DMS53 treated with DMSO at 0.1 percent for 48 hours (cell line): ENCODE data around the gene NARS2.
A peak's percentile ranks its signal among the peaks of the same experiment; 100 is the strongest.
"Not testable (repeated sequence)": the region's sequence is repeated elsewhere in the genome, so short reads cannot be mapped to it uniquely, and the experiment has no call there.

ENCODE experiments used
- DNase-seq: peaks from one replicate; lab custom pipeline; 2025; ENCODE audit not compliant: unreplicated experiment; lab: John Stamatoyannopoulos, UW

Gene NARS2

GRCh38 chr11:78577495-78577894, 2.8 kb upstream of the NARS2 start:
- no peak for DNase-seq

GRCh38 chr11:78576549-78577097, 2.0 kb upstream of the NARS2 start:
- peak; percentile 98 for DNase-seq

- no peak for DNase-seq
These were observed 814 bp upstream of the NARS2 start for GRCh38 chr11:78575478-78575877.

DNA sequence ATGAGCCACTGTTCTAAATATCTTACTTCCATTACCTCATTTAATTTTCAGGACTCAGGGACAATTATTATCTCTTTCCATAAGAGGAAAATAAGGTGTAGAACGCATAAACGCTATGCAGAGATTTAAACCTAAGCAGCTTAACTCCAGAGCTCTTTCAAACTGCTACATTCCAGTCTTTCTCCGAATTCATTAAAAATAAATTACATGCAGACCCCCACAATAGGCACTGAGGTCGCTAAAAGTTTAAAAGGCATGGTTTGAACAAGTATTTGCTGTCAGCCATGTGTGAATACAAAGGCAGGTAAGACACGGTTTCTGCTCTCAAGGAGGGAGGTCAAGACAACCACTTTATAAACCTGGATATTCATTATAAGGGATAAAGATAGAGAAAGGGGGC, 983 bp downstream of the NARS2 start:
- no peak for DNase-seq

GRCh38 chr11:78573271-78573670, 1.4 kb downstream of the NARS2 start:
- no peak for DNase-seq

GRCh38 chr11:78572394-78572793, 2.3 kb downstream of the NARS2 start:
- DNase-seq = no peak

GRCh38 chr11:78570031-78570430, 4.6 kb downstream of the NARS2 start:
- DNase-seq = no peak

DNA sequence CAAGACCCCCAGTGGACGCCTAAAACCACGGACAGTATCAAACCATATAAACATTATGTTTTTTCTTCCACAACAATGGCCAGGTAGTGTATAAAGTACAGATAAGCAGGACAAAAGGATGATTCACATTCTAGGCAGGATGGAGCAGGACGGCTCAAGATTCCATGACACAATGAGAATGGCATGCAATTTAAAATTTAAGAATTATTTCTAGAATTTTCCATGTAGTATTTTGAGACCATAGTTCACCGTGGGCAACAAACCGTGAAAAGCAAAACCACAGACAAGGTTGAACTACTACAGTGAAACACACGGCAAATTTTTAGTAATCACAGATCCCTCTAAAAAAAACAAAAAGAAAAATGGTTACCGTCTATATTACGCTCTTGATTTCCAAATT, 7.5 kb downstream of the NARS2 start:
- no peak for DNase-seq

DNA sequence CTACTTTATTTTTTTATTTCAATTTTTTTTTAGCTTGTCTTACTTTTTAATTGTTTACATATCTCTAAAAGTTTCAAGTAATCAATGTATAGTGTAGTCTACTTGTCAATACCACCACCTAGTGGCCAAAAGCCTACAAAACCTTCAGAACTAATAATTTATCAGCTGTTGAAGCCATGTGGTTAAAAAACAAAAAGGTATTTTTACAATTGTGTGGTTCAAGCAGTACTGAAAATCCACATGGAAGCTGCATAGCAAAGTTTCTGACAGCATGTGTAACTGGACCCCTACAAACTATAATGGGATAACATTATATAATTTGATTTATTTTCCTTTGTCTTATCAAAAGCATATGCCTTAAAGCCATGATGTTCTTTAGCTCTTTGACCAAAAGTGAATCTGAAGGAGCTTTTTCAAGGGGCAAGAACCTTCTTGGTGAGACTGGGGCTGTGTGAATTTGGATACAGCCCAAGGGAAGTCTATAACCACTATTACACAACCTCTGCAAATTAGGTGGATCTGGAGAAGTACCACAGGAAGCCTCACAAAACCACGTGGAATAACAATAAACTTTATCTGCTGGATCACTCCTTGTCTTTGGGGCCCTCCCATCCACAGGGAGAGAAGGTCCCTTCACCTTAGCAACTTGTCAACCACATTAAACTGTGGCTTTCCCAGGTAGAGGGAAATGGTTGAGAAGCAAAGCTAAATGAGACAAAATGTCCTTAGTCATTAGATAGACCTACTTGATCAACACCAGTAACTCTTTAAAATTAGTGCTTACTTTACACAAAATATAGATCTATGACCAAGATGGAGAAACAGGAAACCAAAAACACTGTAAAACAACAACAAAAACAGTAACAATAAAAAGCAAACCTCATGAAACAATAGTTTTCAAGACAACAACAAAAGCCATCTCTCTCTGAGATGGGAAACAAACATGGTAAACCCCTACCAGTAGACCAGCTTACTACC, 9.9 kb downstream of the NARS2 start:
- peak; percentile 77 for DNase-seq

GRCh38 chr11:78564037-78564436, 10.6 kb downstream of the NARS2 start:
- not testable (repeated sequence) for DNase-seq

DNA sequence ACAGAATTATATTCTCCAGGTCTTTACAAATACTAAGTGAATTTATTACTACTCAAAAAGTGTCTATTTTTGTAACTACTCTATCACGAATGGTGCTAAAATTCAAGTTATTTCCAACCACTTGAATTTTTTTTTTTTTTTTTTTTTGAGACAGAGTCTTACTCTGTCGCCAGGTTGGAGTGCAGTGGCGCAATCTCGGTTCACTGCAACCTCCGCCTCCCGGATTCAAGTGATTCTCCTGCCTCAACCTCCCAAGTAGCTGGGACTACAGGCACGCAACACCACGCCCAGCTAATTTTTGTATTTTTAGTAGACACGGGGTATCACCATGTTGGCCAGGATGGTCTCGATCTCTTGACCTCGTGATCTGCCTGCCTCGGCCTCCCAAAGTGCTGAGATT, 11.6 kb downstream of the NARS2 start:
- not testable (repeated sequence) for DNase-seq

DNA sequence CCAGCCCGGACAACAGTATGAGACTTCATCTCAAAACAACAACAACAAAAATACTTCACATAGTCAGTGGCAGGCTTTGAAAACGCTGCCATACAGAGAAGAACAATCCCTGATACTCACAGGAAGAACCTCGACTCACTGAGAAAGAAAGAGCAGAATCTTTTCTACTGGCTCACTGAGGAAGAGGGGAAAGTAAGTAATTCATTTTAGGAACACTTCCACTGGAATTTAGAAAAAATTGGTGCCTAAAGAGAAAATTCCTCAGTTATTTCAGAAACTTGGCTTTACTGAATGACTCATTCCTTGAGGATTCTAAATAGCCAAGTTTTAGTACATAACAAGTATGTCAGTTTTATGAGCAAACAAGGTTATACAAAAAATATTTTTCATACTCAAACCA, 12.3 kb downstream of the NARS2 start:
- no peak for DNase-seq

DNA sequence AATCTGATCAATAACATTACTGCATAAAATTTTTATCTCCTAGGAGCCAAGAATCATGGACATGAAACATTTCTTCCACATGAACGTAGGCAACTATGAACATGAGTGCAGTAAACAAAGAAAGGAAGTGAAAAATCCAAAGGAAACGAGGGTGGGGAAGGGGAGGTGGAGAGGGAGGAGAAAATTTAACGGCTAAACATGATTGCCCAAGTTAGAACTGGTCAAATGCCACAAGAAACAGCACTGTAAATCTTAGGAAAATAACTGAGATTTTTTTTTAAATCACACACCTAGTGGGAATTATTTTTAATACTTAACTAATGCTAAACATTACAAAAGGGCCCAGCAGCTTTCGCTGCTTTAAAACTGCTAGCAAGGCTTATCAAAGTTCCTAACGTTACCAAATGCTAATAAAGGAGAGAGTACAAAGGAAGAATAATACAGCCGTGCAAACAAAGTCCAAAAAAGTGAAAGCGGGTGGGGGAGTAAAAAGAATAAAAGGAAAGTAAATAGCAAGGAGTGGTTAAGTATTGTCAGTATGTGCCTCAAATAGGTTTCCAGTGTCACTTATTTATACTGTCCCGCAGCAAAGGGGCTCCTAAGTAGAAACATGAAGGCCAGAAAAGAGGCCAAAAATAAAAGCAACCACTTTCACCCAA, 13.7 kb downstream of the NARS2 start:
- no peak for DNase-seq

DNA sequence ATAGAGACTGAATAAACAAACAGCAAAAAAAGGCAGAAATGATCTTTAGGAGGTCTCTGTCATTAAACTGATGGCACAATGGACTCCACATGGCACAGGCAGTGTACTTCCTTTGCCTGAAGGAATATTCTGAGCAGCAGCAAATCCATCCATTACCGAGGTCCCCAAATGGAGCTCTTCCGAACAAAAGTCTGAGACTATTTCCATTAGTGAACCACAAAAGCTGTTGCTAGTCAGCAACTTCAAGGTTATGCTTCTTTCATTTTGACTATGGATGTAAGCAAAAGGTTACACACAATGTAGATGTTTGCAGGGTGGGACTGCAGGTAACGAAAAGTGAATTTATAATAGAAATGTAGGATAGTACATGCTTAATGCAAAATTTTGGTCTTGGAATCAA, 14.5 kb downstream of the NARS2 start:
- DNase-seq = no peak

DNA sequence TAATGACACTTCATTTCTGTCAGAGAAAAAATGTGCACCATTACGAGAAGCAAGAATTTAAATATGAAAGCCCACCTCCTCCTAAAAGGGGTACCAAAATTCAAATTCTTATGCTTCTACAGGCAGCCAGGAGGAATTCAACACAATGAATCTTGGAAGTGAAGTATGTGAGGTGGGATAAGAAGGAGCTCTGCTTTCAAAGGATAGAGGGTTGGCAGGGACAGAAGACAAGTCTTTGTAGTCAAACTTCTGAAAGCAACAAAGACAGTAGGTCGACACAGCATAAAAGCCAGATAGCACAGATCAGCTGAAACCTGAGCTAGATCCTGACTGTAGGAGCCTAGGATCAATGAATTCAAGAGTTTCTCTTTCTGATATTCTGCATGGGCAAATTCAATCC, 17.4 kb downstream of the NARS2 start:
- DNase-seq = no peak

DNA sequence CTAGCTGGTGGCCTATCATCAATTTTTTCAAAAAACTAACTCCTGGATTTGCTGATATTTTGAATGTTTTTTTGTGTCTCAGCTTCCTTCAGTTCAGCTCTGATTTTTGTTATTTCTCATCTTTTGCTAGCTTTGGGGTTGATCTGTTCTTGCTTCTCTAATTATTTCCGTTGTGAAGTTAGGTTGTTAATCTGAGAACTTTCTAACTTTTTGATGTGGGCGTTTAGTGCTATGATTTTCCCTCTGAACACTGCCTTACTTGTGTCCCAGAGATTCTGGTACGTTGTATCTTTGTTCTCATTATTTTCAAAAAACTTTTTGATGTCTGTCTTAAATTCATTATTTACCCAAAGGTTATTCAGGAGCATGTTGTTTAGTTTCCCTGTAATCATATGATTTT, 19.1 kb downstream of the NARS2 start:
- no peak for DNase-seq

DNA sequence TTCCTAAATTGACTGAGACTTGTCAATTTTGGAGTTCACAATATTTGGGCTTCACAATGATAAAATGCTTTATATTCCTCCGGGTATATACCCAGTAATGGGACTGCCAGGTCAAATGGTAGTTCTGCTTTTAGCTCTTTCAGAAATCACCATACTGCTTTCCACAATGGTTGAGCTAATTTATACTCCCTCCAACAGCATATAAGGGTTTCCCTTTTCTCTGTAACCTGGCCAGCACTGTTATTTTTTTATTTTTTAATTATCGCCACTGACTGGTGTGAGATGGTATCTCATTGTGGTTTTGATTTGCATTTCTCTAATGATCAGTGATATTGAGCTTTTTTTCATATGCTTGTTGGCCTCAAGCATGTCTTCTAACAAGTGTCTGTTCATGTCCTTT, 21.8 kb downstream of the NARS2 start:
- no peak for DNase-seq

- not testable (repeated sequence) for DNase-seq
These were observed 22.5 kb downstream of the NARS2 start for GRCh38 chr11:78552139-78552538.

- DNase-seq = no peak
These were observed 23.6 kb downstream of the NARS2 start for GRCh38 chr11:78551066-78551465.

GRCh38 chr11:78549624-78550409, 24.8 kb downstream of the NARS2 start:
- no peak for DNase-seq

DNA sequence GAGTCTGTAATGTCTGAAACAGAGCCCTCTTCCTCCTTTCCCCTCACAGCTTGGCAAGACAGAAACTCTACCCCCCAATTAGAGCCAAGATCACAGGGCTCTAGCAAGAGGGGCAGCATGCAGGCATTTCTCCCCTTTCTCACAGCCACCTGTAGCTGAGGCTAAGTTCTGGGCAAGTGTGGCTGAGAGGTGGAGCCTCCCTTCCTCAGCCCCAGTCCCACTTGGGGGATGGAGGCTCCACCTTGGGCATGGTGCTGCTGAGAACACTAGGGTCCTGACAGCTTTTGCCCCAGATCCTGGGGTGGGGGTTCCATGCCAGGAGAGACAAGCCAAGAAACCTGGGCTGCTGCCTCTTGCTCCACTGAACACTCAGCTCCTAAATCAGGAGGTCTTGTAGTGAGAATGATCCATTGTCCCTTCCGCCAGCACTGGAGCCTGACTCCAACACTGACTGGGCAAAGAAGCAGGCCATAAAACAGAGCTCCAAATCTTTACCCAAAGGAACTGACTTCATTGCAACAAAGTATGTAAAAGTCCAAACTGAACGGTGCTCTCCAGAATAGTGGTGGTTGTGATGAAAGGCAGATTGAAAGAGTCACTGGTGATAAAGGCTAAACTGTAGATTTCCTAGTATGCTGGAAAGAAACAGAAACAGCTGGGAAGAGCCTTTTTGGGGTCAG, 25.6 kb downstream of the NARS2 start:
- DNase-seq = no peak
